ENCODE results near the gene STAG3. TPM values are rescaled to one million over a fixed set of nuclear protein-coding genes. Genes with fewer than 3 reads are reported as not detected.
A peak's percentile ranks its signal among the peaks of the same experiment; 100 is the strongest.
"Not testable (repeated sequence)": the region's sequence is repeated elsewhere in the genome, so short reads cannot be mapped to it uniquely, and the experiment has no call there.

STAG3 gene
- polyA plus RNA-seq, 1 donor from 2014 or later: 61.5 TPM

GRCh38 chr7:100221767-100222444, 44.2 kb downstream of the STAG3 start:
- H3K27me3 Mint-ChIP-seq: no peaks in the 10 kb centered on the region
- H3K27ac Mint-ChIP-seq: peak overlapping the region; percentile 93 to 100 (median 99)
- H3K4me1 Mint-ChIP-seq: peaks cover 15 to 33% (median 21%) of the 10 kb centered on the region in 3 donors
- H3K36me3 Mint-ChIP-seq: no peaks in the 10 kb centered on the region
- no peaks in the 10 kb centered on the region for H3K9me3 Mint-ChIP-seq
- peak overlapping the region; percentile 83 to 98 (median 96) for H3K4me3 Mint-ChIP-seq

- H3K4me1 Mint-ChIP-seq: peaks cover 12 to 31% (median 19%) of the 10 kb centered on the region in 3 donors
- H3K9me3 Mint-ChIP-seq: no peaks in the 10 kb centered on the region
- H3K36me3 Mint-ChIP-seq: no peaks in the 10 kb centered on the region
- no peaks in the 10 kb centered on the region for H3K27me3 Mint-ChIP-seq
- peak overlapping the region; percentile 93 to 100 (median 99) for H3K27ac Mint-ChIP-seq
- peak overlapping the region; percentile 83 to 98 (median 96) for H3K4me3 Mint-ChIP-seq
These were observed 44.9 kb downstream of the STAG3 start for GRCh38 chr7:100222445-100223132.

DNA sequence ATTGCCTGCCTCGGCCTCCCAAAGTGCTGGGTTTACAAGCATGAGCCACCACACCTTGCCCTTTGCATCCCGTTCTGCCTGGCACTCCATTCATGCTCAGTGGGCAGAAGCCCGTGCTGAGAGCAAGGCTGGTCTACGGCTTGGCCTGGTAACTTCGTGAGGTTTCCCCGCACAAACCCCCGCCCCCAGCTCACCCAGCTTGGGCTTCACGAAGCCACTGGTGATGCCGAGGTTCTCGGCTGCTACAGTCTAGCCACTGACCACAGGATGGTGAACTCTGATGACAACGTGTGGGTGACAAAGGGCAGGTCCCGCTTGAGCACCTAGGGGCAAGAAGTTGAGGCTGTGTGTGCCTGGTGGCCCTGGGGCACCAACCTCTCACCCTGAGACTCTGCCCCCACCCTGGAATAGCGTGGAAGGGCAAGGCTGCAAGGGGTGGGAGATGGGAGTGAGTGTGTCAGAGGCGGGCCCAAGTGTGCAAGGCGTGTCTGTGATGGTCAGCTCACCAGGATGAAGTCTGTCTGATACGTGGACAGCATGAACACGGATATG, 45.7 kb downstream of the STAG3 start:
- H3K9me3 Mint-ChIP-seq, H3K27me3 Mint-ChIP-seq, H3K36me3 Mint-ChIP-seq: not testable (repeated sequence)
- Mint-ChIP-seq H3K4me3 (peak overlapping the region in 3 of 4 donors; percentile 27 to 83 (median 57)), H3K27ac (peak overlapping the region; percentile 93 to 100 (median 99)), H3K4me1 (peaks cover 10 to 36% (median 18%) of the 10 kb centered on the region in 3 donors)

- Mint-ChIP-seq H3K4me1 (peaks cover 5 to 28% (median 10%) of the 10 kb centered on the region in 3 donors), H3K27ac (peak overlapping the region; percentile 46 to 85 (median 60)), H3K4me3 (peak overlapping the region in 1 of 4 donors; percentile 61)
- H3K36me3 Mint-ChIP-seq, H3K27me3 Mint-ChIP-seq, H3K9me3 Mint-ChIP-seq: not testable (repeated sequence)
These were observed 47.2 kb downstream of the STAG3 start for GRCh38 chr7:100224891-100225290.

DNA sequence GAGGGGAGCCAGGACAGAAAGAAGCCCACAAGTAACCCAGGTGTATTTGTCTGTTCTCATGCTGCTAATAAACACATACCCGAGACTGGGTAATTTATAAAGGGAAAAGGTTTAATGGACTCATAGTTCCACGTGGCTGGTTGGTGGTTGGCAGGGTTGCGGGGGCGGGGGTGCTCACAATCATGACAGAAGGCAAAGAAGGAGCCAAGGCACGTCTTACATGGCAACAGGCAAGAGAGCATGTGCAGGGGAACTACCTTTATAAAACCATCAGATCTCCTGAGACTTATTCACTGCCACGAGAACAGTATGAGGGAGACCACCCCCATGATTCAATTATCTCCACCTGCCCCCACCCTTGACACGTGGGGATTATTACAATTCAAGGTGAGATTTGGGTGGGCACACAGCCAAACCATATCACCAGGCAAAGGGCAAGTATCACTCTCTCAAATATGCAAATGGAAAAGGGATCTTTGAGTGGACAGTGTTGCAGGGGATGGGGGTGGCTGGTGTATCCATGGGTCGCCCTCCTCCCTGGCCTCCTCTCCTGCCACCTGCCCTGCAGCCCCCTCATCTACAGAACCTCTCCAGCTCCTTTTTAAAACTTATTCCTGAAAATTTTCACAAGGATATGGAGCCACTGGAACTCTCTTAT, 57.1 kb downstream of the STAG3 start:
- not testable (repeated sequence) for H3K9me3 Mint-ChIP-seq, H3K27me3 Mint-ChIP-seq, H3K4me3 Mint-ChIP-seq, H3K36me3 Mint-ChIP-seq
- H3K4me1 Mint-ChIP-seq: peaks cover 7 to 15% (median 7%) of the 10 kb centered on the region in 3 donors
- peak overlapping the region in 2 of 3 donors; percentile 59 to 64 for H3K27ac Mint-ChIP-seq

GRCh38 chr7:100239975-100240374, 62.3 kb downstream of the STAG3 start:
- H3K4me3 Mint-ChIP-seq, H3K36me3 Mint-ChIP-seq, H3K9me3 Mint-ChIP-seq, H3K4me1 Mint-ChIP-seq, H3K27me3 Mint-ChIP-seq, H3K27ac Mint-ChIP-seq: not testable (repeated sequence)

GRCh38 chr7:100243385-100243784, 65.7 kb downstream of the STAG3 start:
- H3K27me3 Mint-ChIP-seq, H3K4me1 Mint-ChIP-seq, H3K9me3 Mint-ChIP-seq, H3K36me3 Mint-ChIP-seq, H3K4me3 Mint-ChIP-seq: not testable (repeated sequence)
- H3K27ac Mint-ChIP-seq: peak overlapping the region in 1 of 3 donors; percentile 13

DNA sequence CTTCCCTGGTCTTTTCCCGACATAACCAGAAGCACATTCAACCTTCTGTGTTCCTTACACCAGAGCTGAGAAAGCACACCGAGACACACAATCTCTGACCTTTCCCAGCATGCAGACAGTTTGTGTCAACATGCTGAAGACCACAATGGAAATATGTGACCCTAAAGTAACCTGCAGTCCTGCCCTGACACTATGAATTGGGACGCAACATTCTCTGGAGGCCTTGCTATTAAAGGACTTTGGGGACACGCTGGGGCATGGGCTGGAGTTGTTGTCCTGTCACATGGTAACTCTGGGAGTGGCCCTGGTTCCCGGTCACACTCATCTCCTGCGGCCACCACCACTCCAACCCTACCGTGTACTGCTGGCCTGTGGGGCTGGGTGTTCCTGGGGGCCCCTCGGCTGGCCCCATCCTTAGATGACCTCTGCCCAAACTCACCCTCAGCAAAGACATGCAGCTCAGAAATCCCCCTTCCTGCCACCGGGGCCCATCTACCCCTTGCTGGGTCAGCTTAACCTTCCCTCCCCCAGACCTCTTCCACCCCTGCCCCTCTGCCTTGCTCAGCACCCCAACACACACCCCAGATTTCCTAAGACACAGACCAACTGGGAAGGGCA, 67.4 kb downstream of the STAG3 start:
- H3K27ac Mint-ChIP-seq: peak overlapping the region in 1 of 3 donors; percentile 27
- H3K9me3 Mint-ChIP-seq, H3K27me3 Mint-ChIP-seq, H3K4me3 Mint-ChIP-seq, H3K36me3 Mint-ChIP-seq, H3K4me1 Mint-ChIP-seq: not testable (repeated sequence)

- Mint-ChIP-seq H3K4me3 (peak overlapping the region in 2 of 4 donors; percentile 37 to 54), H3K27ac (peak overlapping the region in 1 of 3 donors; percentile 83)
- not testable (repeated sequence) for H3K27me3 Mint-ChIP-seq, H3K36me3 Mint-ChIP-seq, H3K4me1 Mint-ChIP-seq, H3K9me3 Mint-ChIP-seq
These were observed 68.6 kb downstream of the STAG3 start for GRCh38 chr7:100246121-100246864.

DNA sequence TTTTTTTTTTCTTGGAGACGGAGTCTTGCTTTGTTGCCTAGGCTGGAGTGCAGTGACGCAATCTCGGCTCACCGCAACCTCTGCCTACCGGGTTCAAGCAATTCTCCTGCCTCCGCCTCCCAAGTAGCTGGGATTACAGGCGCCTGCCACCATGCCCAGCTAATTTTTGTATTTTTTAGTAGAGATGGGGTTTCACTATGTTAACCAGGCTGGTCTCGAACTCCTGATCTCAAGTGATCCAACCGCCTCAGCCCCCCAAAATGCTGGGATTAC, 69.1 kb downstream of the STAG3 start:
- H3K27ac Mint-ChIP-seq, H3K9me3 Mint-ChIP-seq, H3K4me3 Mint-ChIP-seq, H3K4me1 Mint-ChIP-seq, H3K36me3 Mint-ChIP-seq, H3K27me3 Mint-ChIP-seq: not testable (repeated sequence)

DNA sequence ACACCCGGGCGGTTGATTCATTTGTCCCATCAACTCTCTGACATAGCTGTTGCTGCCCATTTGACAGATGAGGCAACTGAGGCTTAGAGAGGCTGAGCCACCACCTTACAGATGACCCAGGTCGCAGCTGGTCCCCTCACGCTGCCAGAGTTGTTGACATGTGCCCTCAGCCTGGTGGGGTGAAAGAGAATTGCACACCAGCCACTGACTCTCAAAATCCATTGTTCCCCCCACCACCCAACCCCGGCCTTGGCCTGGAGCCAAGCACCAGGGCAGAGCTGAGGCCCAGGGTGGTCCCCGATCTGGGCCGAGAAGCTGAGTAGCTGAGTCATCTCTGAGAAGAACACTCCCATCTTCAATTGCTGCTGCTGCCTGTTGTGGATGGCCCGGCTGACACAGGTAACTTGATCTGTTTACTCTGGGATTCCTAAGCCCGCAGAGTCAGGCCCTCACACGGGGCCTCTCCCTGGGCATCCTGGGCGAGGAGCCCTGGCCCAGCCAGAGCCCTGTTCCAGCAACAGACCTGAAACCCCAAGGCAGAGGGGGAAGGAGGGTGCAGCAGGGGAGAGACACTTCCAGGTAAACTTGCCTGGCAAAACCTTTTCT, 69.5 kb downstream of the STAG3 start:
- Mint-ChIP-seq H3K4me3 (no peak overlapping the region), H3K36me3 (peaks cover 1% of the 10 kb centered on the region), H3K27me3 (no peaks in the 10 kb centered on the region), H3K9me3 (no peaks in the 10 kb centered on the region), H3K4me1 (peaks cover 0 to 7% (median 6%) of the 10 kb centered on the region in 3 donors), H3K27ac (no peak overlapping the region)

DNA sequence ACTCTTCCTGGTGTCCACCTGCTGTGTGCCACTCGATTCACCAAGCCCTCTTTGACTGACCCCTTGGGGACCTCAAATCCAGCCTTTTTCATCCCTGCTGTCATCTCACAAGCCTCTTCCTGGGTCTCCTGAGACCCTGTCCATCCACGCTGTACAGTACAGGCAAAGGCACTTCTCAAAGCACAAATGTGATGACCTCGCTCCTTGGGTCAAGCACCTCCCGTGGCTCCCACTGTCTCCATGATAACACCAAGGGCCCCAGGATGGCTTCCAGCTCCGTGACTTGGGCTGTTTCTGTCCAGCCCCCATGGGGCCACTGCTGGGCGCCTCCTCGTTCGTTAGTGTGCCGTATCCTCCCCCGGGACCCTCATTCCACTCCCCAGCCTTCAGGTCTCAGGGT, 70.8 kb downstream of the STAG3 start:
- no peak overlapping the region for H3K4me3 Mint-ChIP-seq
- H3K36me3 Mint-ChIP-seq: peaks cover 1% of the 10 kb centered on the region
- no peaks in the 10 kb centered on the region for H3K27me3 Mint-ChIP-seq
- H3K9me3 Mint-ChIP-seq: no peaks in the 10 kb centered on the region
- H3K4me1 Mint-ChIP-seq: peaks cover 0 to 7% (median 2%) of the 10 kb centered on the region in 3 donors
- H3K27ac Mint-ChIP-seq: peak overlapping the region in 1 of 3 donors; percentile 36

GRCh38 chr7:100257017-100257416, 79.3 kb downstream of the STAG3 start:
- Mint-ChIP-seq H3K36me3 (no peaks in the 10 kb centered on the region), H3K27me3 (no peaks in the 10 kb centered on the region), H3K4me1 (no peaks in the 10 kb centered on the region), H3K27ac (no peak overlapping the region), H3K9me3 (no peaks in the 10 kb centered on the region), H3K4me3 (no peak overlapping the region)

- H3K9me3 Mint-ChIP-seq, H3K4me3 Mint-ChIP-seq, H3K27ac Mint-ChIP-seq, H3K36me3 Mint-ChIP-seq, H3K27me3 Mint-ChIP-seq, H3K4me1 Mint-ChIP-seq: not testable (repeated sequence)
These were observed 82.3 kb downstream of the STAG3 start for GRCh38 chr7:100259984-100260383.
